SHP77 (cell line): ENCODE results near the gene ZFP3.
"Not testable (repeated sequence)": the region's sequence is repeated elsewhere in the genome, so short reads cannot be mapped to it uniquely, and the experiment has no call there.

Experiments used
- DNase-seq, 2 experiments: peaks; one replicate each; lab custom pipeline; 2025; lab: John Stamatoyannopoulos, UW

The ZFP3 gene

DNA sequence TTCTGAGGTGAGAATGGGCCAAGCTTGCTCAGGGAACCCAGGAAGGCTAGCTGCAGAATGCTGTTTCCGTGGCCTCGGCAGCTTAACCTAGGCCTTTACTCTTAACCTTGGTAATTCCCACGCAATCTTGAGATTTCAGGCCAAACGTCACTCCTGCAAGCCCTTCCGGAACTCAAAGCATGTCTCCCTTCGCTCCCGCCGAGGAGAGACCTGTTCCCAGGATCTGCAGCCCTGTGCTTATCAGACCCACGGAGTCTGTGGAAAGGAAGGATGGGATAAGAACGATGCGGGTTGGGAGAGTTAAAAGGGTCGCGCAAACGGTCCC lies 524 bp upstream of the ZFP3 start:
- peak in 1 of 2 experiments; percentile 66 for DNase-seq

DNA sequence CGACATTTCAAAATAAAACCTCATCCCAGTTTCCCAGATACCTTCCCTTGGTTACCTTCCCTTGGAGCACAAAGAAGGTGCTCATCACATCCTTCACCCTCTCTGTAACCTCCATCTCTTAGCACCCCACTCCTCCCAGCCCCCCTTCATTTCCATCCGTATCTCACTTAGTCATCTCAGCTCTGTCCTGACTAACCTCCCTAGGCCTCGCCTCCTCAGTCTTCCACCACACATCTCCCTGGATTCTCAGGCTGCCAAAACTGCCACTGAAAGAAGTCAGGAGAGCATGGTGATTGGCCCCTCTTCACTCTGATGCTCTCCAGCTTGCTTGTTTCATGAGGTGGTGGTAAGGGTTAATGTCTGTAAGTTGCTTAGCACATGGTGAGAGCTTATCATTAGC lies 2.3 kb downstream of the ZFP3 start:
- no peak for DNase-seq

DNA sequence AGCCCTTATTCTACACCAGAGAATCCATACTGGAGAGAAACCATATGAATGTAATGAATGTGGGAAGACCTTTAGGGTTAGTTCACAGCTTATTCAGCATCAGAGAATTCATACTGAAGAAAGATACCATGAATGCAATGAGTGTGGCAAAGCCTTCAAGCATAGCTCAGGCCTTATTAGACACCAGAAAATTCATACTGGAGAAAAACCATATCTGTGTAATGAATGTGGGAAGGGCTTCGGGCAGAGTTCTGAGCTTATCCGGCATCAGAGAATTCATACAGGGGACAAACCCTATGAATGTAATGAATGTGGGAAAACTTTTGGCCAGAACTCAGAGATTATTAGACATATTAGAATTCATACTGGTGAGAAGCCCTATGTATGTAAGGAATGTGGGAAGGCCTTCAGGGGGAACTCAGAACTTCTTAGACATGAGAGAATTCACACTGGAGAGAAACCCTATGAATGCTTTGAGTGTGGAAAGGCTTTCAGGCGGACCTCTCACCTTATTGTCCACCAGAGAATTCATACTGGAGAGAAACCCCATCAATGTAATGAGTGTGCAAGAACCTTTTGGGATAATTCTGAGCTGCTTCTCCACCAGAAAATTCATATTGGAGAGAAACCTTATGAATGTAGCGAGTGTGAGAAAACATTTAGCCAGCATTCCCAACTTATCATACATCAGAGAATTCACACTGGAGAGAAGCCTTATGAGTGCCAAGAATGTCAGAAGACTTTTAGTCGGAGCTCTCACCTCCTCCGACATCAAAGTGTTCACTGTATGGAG lies 14.1 kb downstream of the ZFP3 start:
- DNase-seq, result no peak

DNA sequence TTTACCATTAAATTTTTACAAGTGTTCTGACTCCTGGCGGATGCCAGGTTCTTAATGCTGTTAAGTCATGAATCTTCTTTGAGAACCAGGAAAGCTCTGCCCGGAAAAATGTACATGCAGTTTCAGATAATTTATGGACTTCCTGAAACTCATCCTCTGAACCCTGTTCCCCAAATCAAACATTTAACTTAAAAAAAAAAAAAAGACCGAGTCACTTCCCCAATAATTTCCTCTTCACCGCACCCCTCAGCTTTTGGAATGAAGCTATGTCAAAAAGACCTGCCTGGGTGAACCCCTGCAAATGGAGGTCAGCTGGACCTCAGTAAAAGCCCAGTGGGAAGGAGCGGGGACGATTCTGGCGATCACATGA lies 18.4 kb downstream of the ZFP3 start:
- no peak for DNase-seq

GRCh38 chr17:5097101-5097834 lies 19.0 kb downstream of the ZFP3 start:
- DNase-seq, result no peak

- DNase-seq, result no peak
These were observed 21.0 kb downstream of the ZFP3 start for GRCh38 chr17:5099271-5099670.

DNA sequence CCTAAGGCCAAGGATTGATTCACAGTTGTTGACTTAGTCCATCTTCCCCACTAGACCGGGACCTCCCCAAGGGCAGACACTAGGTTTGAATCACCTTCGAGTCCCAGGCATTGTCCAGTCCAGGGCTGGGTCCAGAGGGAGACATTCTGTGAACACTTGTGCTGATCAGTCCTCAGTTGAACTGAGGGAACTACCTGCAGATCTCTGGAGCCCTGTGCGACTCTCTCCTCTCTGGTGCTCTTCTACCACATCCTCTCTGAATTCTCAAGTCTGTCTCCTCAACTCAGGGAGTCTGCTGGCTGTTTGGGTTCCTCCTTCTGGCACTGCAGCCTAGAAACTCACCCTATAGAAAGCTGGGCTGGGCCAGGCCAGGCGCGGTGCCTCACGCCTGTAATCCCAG lies 22.6 kb downstream of the ZFP3 start:
- no peak for DNase-seq

GRCh38 chr17:5110816-5111215 lies 32.5 kb downstream of the ZFP3 start:
- no peak for DNase-seq

- peak; percentile 96 to 99 for DNase-seq
These were observed 33.3 kb downstream of the ZFP3 start, which contains the start of gene ZNF232 for GRCh38 chr17:5111402-5112204. ZNF232 (minus strand) TSS chr17:5111878; CDS start chr17:5111822, 56 bp downstream.

DNA sequence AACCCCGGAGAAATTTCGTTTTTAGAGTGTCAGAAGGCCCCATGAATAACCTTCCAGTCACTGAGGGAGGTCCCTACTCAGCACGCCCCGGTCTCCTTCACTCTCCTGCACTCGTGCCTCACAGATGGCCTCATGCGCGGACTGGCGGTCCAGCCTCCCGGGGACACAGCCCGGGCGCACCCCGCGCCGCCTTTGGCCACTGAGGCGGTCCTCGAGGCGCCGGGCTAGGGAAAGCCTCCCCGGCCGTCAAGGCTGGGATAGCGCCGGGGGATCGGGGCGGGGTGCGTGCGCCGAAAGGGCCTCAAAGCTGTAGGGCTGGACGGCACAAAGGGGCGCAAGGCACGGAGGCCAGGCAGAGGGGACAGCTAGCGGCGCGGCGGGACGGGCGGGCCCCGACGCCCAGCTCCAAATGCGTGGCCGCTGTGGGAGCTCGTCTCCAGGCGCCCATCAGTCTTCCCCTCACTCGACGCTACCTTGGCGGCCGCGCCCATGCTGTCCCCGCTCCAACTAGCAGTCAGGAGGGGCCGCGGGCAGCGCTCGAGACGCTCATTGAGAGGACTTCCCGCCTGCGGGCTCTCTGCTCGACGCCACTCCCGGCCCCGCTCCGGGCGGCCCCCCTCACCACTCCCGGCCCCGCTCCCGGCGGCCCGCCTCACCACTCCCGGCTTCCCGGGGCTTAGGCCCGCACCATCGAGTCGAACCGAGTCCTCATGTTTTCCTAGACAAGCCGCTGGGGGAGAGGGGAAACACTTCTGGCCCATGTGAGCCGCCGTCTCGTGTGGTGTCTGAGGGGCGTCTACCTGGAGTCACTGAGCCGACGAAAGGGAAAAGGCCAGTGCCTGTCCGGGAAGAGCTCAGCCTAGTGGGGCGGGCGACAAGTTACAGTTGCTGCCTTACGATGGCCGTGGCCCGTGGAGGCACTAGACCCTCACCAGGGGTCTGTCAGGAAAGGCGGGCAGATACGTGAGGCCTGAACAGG lies 37.7 kb downstream of the ZFP3 start, which contains the start of gene USP6:
Gene USP6, plus strand, starts transcription at position 360 of the 979 bp plus-strand sequence. CDS start 14,336 bp downstream, outside the sequence.
- no peak for DNase-seq

GRCh38 chr17:5118219-5118618 lies 40.0 kb downstream of the ZFP3 start:
- DNase-seq, result no peak

DNA sequence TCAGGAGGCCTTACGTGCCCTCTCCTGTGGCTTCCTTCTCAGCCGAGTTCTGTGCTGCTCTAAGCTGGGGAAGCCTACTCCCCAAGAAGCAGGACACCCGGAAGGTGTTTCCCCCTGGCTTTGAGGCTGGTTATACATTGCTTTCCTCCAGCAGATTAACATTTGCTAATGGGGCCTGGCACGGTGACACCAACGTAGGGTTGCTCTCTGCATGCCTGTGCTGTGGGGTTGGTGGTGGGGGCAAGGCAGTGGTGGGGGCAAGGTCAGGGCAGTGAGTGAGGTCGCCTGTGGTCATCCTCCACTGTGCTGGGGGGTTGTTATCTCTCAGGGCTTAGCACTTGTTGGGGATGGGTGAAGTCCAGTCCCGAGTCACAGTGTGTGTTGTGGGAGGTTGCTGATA lies 41.8 kb downstream of the ZFP3 start:
- DNase-seq, result no peak

DNA sequence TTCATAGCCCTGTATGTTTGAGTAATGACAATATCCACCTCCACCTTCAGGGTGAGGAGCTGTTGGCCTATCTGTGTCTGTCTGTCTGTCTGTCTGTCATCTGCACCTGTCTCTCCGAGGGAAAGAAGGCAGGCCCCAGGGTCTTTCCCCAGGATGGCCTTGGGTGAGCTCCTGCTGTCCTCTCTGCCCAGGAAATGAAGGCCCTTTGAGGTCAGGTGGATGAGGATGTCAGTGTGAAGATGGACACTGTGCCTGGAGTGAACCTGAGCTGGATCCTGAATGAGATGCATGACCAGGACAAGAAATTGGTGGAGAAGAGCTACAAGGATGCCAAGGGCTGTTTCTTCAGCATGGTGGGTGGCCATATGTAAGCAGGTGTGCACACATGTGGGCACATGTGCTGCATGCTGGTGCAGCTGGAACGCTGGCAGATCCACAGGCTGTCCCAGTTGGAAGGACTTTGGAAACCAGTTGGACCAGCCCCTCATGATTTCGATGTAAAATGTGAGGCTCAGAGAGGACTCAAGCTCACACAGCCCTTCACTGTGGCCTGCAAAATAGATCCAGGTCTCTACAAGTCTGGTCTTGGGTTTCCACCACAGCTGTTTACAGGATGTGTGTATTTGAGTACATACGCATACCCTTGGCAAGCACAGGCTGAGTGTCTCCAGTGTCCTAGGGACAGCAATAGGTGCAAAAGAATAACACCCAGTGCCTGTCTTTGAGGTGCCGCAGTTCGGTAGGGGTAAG lies 42.3 kb downstream of the ZFP3 start:
- DNase-seq, result not testable (repeated sequence)

GRCh38 chr17:5121186-5121841 lies 43.0 kb downstream of the ZFP3 start:
- DNase-seq, result no peak

GRCh38 chr17:5122056-5122455 lies 43.8 kb downstream of the ZFP3 start:
- not testable (repeated sequence) for DNase-seq

DNA sequence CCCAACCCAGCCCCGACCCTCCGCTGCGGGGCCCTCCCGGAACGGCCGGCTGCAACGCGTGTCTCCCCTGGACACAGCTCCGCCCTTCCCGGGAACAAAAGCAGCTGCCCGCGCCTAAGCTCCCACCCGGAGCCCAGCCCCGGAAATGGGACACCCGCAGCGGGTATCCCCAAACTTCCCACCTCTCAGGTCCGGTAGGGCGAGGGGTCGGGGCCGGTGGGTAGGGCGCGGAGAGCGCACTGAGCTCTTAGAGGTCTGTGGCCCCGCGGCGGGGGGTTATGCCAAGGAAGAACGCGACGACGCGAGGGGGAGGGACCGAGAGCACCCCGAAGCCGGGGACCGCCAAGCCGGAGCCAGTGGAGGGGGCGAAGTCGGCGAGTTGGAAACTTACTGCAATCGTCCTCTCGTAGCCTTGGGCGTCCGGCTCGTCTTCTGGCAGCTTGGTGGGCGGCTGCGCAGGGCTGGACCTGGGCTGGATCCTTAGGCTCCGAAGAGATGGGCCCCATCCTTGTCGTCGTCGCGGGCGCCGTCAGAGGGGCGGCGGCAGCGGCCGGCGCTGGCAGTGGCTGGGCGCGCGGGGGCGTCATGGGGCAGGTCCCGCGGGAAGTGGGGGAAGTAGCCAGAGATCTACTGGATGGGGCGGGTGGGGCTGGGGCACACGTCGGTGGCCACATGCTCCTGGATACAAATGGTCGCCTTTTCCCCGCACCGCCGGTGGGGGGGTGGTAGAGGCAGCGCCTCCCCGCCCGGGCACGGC lies 44.5 kb downstream of the ZFP3 start:
- no peak for DNase-seq

DNA sequence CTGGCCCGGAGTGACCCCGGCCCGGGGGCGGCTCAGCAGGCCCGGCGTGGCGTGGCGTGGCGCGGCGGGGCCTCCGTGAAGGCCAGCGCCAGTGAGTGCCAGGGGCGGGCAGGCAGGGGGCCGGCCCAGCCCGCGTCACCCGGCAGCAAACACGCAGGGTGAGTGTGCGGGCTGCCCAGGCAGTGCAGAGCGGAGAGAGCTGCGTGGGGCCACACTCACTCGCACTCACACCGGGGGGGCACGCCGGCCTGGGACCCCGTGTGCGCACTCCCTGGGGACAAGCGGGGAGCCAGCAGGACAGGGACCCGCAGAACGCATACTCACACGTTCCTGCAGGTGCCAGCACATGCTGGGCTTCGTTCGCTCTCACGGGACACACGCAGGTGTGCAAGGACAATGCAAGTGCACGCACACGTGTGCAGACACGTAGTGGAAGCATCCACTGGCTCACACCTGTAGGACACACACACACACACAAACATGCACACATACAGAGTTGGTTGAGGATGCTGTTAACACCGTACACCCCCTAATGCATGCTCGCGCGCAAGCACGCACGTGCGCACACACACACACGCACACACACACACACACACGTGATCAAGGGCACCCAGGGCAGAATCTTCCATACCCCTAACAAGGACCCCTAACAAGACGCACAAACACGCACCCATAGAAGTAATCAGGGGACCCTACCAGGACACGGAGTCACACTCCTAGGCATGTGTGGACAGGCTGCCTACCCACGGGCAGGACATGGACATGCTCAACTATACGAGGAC lies 45.3 kb downstream of the ZFP3 start:
- DNase-seq, result no peak

- not testable (repeated sequence) for DNase-seq
These were observed 46.0 kb downstream of the ZFP3 start for GRCh38 chr17:5124125-5124760.
